GM23338 (cell line): Measurements from ENCODE around the gene NLE1. TPM values are rescaled to one million over a fixed set of nuclear protein-coding genes. Genes with fewer than 3 reads are reported as not detected.

Experiments used
- ATAC-seq: fragments of 200-7000 bp; cut with Tn5 transposase; 3 replicates; pipeline ENCODE4 v1.9.1; 2020
- DNase-seq: peaks from one replicate; pipeline ENCODE4 v3.0.0-alpha.2; 2015; ENCODE audit warnings: low spot score
- H2AFZ ChIP-seq: fragments of 200-600 bp; sonication (generic); 2 replicates; pipeline ENCODE4 v1.8.0; 2016; ENCODE audit warnings: antibody characterized with exemption, mild to moderate bottlenecking, moderate library complexity
- H3F3A ChIP-seq: fragments of 200-600 bp; sonication (generic); replicated peaks from 2 replicates; pipeline ENCODE4 v1.8.0; 2017; ENCODE audit warnings: antibody characterized with exemption, mixed run types, low read depth
- H3K27ac ChIP-seq: fragments of 200-600 bp; sonication (generic); 2 replicates; pipeline ENCODE4 v1.6.1; 2016; ENCODE audit warnings: low read depth
- H3K27me3 ChIP-seq: fragments of 200-600 bp; sonication (generic); 2 replicates; pipeline ENCODE4 v1.8.0; 2016; ENCODE audit warnings: mild to moderate bottlenecking, mixed run types, moderate library complexity; ENCODE audit not compliant: insufficient read depth
- H3K36me3 ChIP-seq: fragments of 200-600 bp; sonication (generic); 2 replicates; pipeline ENCODE4 v1.8.0; 2016; ENCODE audit warnings: mild to moderate bottlenecking; ENCODE audit not compliant: insufficient read depth
- H3K4me1 ChIP-seq: fragments of 200-600 bp; sonication (generic); 2 replicates; pipeline ENCODE4 v1.8.0; 2016; ENCODE audit warnings: mild to moderate bottlenecking, moderate library complexity; ENCODE audit not compliant: insufficient read depth
- H3K4me2 ChIP-seq: fragments of 200-600 bp; sonication (generic); 2 replicates; pipeline ENCODE4 v1.7.1; 2017; ENCODE audit warnings: mixed run types
- H3K4me3 ChIP-seq: fragments of 200-600 bp; sonication (generic); 2 replicates; pipeline ENCODE4 v1.6.1; 2016; ENCODE audit warnings: mixed run types
- H3K79me2 ChIP-seq: fragments of 200-600 bp; sonication (generic); replicated peaks from 2 replicates; pipeline ENCODE4 v1.8.0; 2017; ENCODE audit warnings: mild to moderate bottlenecking; ENCODE audit not compliant: insufficient read depth
- H3K9me2 ChIP-seq: fragments of 200-600 bp; sonication (generic); 2 replicates; pipeline ENCODE4 v1.8.0; 2017; ENCODE audit not compliant: insufficient read depth
- H4K20me1 ChIP-seq: fragments of 200-600 bp; sonication (generic); replicated peaks from 2 replicates; pipeline ENCODE4 v1.8.0; 2017; ENCODE audit warnings: mild to moderate bottlenecking; ENCODE audit not compliant: insufficient read depth
- H3K27ac Mint-ChIP-seq: 2 replicates; pipeline ENCODE4 v1.8.0; 2020; ENCODE audit warnings: inconsistent platforms, mild to moderate bottlenecking, moderate library complexity, mixed read lengths
- H3K27me3 Mint-ChIP-seq: 3 replicates; pipeline ENCODE4 v1.8.0; 2022; ENCODE audit warnings: low read depth, mild to moderate bottlenecking, moderate library complexity, mixed read lengths, inconsistent platforms; ENCODE audit not compliant: insufficient read depth, poor library complexity
- H3K36me3 Mint-ChIP-seq: 3 replicates; pipeline ENCODE4 v1.8.0; 2021; ENCODE audit warnings: low read depth, mild to moderate bottlenecking, inconsistent platforms, moderate library complexity, mixed read lengths
- H3K4me1 Mint-ChIP-seq: 3 replicates; pipeline ENCODE4 v1.8.0; 2020; ENCODE audit warnings: mild to moderate bottlenecking, inconsistent platforms, mixed read lengths
- H3K4me3 Mint-ChIP-seq: 3 replicates; pipeline ENCODE4 v1.8.0; 2021; ENCODE audit warnings: moderate library complexity, mild to moderate bottlenecking, inconsistent platforms, mixed read lengths
- H3K9me3 Mint-ChIP-seq: 3 replicates; pipeline ENCODE4 v1.8.0; 2020; ENCODE audit warnings: moderate library complexity, mild to moderate bottlenecking, inconsistent platforms, mixed read lengths
- CREB1 ChIP-seq: fragments of 250-450 bp; sonication (Bioruptor Pico); IDR thresholded peaks from 2 replicates; pipeline ENCODE4 v1.5.0; 2020; ENCODE audit warnings: low read depth, mild to moderate bottlenecking, moderate library complexity
- EZH2 ChIP-seq: fragments of 200-600 bp; sonication (generic); IDR thresholded peaks from one replicate; pipeline ENCODE4 v1.8.0; 2017; ENCODE audit warnings: antibody characterized with exemption, mild to moderate bottlenecking, low read depth; ENCODE audit not compliant: unreplicated experiment
- EZH2phosphoT487 ChIP-seq: fragments of 200-600 bp; sonication (generic); IDR thresholded peaks from one replicate; pipeline ENCODE4 v1.8.1; 2018; ENCODE audit warnings: antibody characterized with exemption; ENCODE audit not compliant: unreplicated experiment
- JUNB ChIP-seq: IDR thresholded peaks from one replicate; pipeline ENCODE4 v1.6.1; 2016; ENCODE audit warnings: antibody characterized with exemption; ENCODE audit not compliant: unreplicated experiment
- NANOG ChIP-seq: IDR thresholded peaks from 2 replicates; pipeline ENCODE4 v1.6.1; 2016; ENCODE audit warnings: antibody characterized with exemption, borderline replicate concordance
- POLR2AphosphoS5 ChIP-seq: IDR thresholded peaks from 2 replicates; pipeline ENCODE4 v1.6.1; 2016; ENCODE audit warnings: antibody characterized with exemption, low read depth
- STAT1 ChIP-seq: IDR thresholded peaks from one replicate; pipeline ENCODE4 v1.6.1; 2016; ENCODE audit warnings: antibody characterized with exemption; ENCODE audit not compliant: unreplicated experiment
- ZNF114 ChIP-seq: fragments of 250-450 bp; sonication (Bioruptor Pico); IDR thresholded peaks from 2 replicates; pipeline ENCODE4 v1.5.0; 2020; ENCODE audit warnings: mild to moderate bottlenecking, moderate library complexity
- ZNF331 ChIP-seq: fragments of 250-450 bp; sonication (Bioruptor Pico); IDR thresholded peaks from 2 replicates; pipeline ENCODE4 v1.5.0; 2020; ENCODE audit warnings: low read depth, mild to moderate bottlenecking, moderate library complexity
- polyA plus RNA-seq: library from polyadenylated mRNA; unstranded; fragments of >200 nt; fragmentation: Nextera tagmentation; extraction: Ambion mirVana; gene quantifications from 2 replicates; pipeline ENCODE4 v1.2.1, GENCODE V29; 2016
- total RNA-seq: library from RNA; depleted of rRNA; stranded (reverse); fragments of >200 nt; shearing (Covaris generic); gene quantifications from 2 replicates; pipeline ENCODE4 v1.2.3, GENCODE V29; 2014
- TF ChIP-seq, protein P1 (sequence below): IDR thresholded peaks from 2 replicates; pipeline ENCODE4 v1.6.1; 2016; ENCODE audit warnings: antibody characterized with exemption
- TF ChIP-seq, protein P2 (sequence below), 2 experiments: fragments of 200-600 bp in 1 of 2; sonication (generic) in 1 of 2; conservative IDR thresholded peaks; 2 replicates each; pipeline versions ENCODE4 v1.5.1 to v1.6.1; 2016 to 2017; ENCODE audit warnings: antibody characterized with exemption in 2 of 2, low read depth in 2 of 2, mild to moderate bottlenecking in 2 of 2, moderate library complexity in 1 of 2
- TF ChIP-seq, protein P3 (sequence below): IDR thresholded peaks from one replicate; pipeline ENCODE4 v1.6.1; 2018; ENCODE audit warnings: antibody characterized with exemption; ENCODE audit not compliant: unreplicated experiment

The NLE1 gene
- total and polyA plus RNA-seq, 2 experiments from 2014 or later: 16.6 to 66.4 TPM

DNA sequence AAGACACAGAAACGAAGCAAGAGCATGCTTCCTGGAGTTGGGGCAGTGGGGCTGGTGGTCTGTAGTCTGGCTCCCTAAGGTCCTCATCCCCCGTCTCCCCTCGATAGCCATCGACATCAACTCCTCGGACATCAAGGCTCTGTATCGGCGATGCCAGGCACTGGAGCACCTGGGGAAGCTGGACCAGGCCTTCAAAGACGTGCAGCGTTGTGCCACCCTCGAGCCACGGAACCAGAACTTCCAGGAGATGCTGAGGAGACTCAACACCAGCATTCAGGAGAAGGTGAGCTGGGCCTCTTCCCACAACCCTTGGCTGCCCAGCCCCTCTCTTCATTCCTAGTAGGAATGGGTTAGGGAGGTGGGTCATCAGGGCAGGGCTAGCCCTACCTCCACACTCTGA, 7.8 kb upstream of the NLE1 start:
- Mint-ChIP-seq H3K4me1 (peaks cover 16% of the 10 kb centered on the region), H3K9me3 (no peaks in the 10 kb centered on the region), H3K4me3 (no peak overlapping the region), H3K27me3 (peaks cover 16% of the 10 kb centered on the region), H3K27ac (no peak overlapping the region), H3K36me3 (no peaks in the 10 kb centered on the region)
- DNase-seq (no peak), ATAC-seq (no peak)
- Histone ChIP-seq H3K79me2 (no peaks in the 10 kb centered on the region), H3K36me3 (no peaks in the 10 kb centered on the region), H4K20me1 (no peaks in the 10 kb centered on the region), H3K27ac (no peak overlapping the region), H2AFZ (no peak overlapping the region), H3F3A (no peaks in the 10 kb centered on the region), H3K4me1 (no peaks in the 10 kb centered on the region), H3K4me3 (no peak overlapping the region), H3K4me2 (no peak overlapping the region), H3K27me3 (no peaks in the 10 kb centered on the region), H3K9me2 (no peaks in the 10 kb centered on the region)
- no peak for TF ChIP-seq NANOG
- no peak for TF ChIP-seq EZH2
- TF ChIP-seq STAT1: no peak
- TF ChIP-seq EZH2phosphoT487: no peak
- TF ChIP-seq CREB1 (CRISPR knock-in tag): no peak
- TF ChIP-seq JUNB: no peak
- TF ChIP-seq, protein P1, sequence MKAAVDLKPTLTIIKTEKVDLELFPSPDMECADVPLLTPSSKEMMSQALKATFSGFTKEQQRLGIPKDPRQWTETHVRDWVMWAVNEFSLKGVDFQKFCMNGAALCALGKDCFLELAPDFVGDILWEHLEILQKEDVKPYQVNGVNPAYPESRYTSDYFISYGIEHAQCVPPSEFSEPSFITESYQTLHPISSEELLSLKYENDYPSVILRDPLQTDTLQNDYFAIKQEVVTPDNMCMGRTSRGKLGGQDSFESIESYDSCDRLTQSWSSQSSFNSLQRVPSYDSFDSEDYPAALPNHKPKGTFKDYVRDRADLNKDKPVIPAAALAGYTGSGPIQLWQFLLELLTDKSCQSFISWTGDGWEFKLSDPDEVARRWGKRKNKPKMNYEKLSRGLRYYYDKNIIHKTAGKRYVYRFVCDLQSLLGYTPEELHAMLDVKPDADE: no peak
- TF ChIP-seq, protein P2, sequence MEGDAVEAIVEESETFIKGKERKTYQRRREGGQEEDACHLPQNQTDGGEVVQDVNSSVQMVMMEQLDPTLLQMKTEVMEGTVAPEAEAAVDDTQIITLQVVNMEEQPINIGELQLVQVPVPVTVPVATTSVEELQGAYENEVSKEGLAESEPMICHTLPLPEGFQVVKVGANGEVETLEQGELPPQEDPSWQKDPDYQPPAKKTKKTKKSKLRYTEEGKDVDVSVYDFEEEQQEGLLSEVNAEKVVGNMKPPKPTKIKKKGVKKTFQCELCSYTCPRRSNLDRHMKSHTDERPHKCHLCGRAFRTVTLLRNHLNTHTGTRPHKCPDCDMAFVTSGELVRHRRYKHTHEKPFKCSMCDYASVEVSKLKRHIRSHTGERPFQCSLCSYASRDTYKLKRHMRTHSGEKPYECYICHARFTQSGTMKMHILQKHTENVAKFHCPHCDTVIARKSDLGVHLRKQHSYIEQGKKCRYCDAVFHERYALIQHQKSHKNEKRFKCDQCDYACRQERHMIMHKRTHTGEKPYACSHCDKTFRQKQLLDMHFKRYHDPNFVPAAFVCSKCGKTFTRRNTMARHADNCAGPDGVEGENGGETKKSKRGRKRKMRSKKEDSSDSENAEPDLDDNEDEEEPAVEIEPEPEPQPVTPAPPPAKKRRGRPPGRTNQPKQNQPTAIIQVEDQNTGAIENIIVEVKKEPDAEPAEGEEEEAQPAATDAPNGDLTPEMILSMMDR (conservative IDR thresholded peaks at IDR 0.05; ENCODE audit: low read depth in 2 of 2): no peak

DNA sequence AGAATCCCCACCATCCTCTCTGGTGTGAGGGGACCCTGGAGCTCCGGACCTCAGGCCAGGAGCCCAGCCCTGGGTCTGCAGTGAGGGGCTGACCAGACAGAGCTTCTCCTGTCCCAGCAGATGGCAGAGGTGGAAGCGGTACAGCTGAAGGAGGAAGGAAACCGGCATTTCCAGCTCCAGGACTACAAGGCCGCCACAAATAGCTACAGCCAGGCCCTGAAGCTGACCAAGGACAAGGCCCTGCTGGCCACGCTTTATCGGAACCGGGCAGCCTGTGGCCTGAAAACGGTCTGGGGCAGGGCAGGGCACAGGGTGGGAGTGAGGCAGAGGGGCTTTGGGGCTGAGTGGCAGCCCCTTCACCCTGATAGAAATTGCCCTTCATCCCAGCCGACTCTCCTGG, 6.0 kb upstream of the NLE1 start:
- H3K27ac Mint-ChIP-seq: no peak overlapping the region
- H3K9me3 Mint-ChIP-seq: no peaks in the 10 kb centered on the region
- Histone ChIP-seq H3K79me2 (no peaks in the 10 kb centered on the region), H2AFZ (peak overlapping the region; percentile 43; the same call in 1 of the 2 replicates), H3K4me3 (no peak overlapping the region), H3K4me1 (no peaks in the 10 kb centered on the region), H3K4me2 (no peak overlapping the region), H3K27me3 (no peaks in the 10 kb centered on the region), H4K20me1 (no peaks in the 10 kb centered on the region), H3K27ac (no peak overlapping the region), H3K36me3 (no peaks in the 10 kb centered on the region), H3F3A (no peaks in the 10 kb centered on the region), H3K9me2 (no peaks in the 10 kb centered on the region)
- ATAC-seq (peak; percentile 29), DNase-seq (no peak)
- H3K4me3 Mint-ChIP-seq: no peak overlapping the region
- H3K36me3 Mint-ChIP-seq: no peaks in the 10 kb centered on the region
- TF ChIP-seq JUNB (no peak), EZH2phosphoT487 (no peak), NANOG (no peak), POLR2AphosphoS5 (no peak), EZH2 (no peak), STAT1 (no peak), ZNF331 (CRISPR knock-in tag) (no peak), CREB1 (CRISPR knock-in tag) (no peak), ZNF114 (no peak)
- TF ChIP-seq, protein P3, sequence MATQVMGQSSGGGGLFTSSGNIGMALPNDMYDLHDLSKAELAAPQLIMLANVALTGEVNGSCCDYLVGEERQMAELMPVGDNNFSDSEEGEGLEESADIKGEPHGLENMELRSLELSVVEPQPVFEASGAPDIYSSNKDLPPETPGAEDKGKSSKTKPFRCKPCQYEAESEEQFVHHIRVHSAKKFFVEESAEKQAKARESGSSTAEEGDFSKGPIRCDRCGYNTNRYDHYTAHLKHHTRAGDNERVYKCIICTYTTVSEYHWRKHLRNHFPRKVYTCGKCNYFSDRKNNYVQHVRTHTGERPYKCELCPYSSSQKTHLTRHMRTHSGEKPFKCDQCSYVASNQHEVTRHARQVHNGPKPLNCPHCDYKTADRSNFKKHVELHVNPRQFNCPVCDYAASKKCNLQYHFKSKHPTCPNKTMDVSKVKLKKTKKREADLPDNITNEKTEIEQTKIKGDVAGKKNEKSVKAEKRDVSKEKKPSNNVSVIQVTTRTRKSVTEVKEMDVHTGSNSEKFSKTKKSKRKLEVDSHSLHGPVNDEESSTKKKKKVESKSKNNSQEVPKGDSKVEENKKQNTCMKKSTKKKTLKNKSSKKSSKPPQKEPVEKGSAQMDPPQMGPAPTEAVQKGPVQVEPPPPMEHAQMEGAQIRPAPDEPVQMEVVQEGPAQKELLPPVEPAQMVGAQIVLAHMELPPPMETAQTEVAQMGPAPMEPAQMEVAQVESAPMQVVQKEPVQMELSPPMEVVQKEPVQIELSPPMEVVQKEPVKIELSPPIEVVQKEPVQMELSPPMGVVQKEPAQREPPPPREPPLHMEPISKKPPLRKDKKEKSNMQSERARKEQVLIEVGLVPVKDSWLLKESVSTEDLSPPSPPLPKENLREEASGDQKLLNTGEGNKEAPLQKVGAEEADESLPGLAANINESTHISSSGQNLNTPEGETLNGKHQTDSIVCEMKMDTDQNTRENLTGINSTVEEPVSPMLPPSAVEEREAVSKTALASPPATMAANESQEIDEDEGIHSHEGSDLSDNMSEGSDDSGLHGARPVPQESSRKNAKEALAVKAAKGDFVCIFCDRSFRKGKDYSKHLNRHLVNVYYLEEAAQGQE: no peak
- TF ChIP-seq, protein P1: no peak
- TF ChIP-seq, protein P2 (conservative IDR thresholded peaks at IDR 0.05; ENCODE audit: low read depth in 2 of 2): no peak
- H3K4me1 Mint-ChIP-seq: peaks cover 20% of the 10 kb centered on the region
- H3K27me3 Mint-ChIP-seq: peaks cover 22% of the 10 kb centered on the region
